ENCODE measurements around the gene MYLIP.

Gene MYLIP

GRCh38 chr6:16184129-16184528 lies 55.2 kb downstream of the MYLIP start:
- Mint-ChIP-seq H3K4me1 (peaks cover 12% of the 10 kb centered on the region), H3K9me3 (no peaks in the 10 kb centered on the region), H3K36me3 (no peaks in the 10 kb centered on the region), H3K4me3 (no peak overlapping the region), H3K27ac (no peak overlapping the region)
- DNase-seq (ENCODE audit: low spot score in 2 of 2) (no peak), ATAC-seq (peak; percentile 59)

- no peak for ATAC-seq
- H3K4me3 Mint-ChIP-seq = no peak overlapping the region
- no peaks in the 10 kb centered on the region for H3K36me3 Mint-ChIP-seq
- H3K4me1 Mint-ChIP-seq = peaks cover 10% of the 10 kb centered on the region
- no peaks in the 10 kb centered on the region for H3K9me3 Mint-ChIP-seq
- H3K27ac Mint-ChIP-seq = no peak overlapping the region
- DNase-seq (ENCODE audit: low spot score in 2 of 2) = no peak
These were observed 55.7 kb downstream of the MYLIP start for GRCh38 chr6:16184551-16184950.

GRCh38 chr6:16187176-16187575 lies 58.3 kb downstream of the MYLIP start:
- H3K4me3 Mint-ChIP-seq = no peak overlapping the region
- no peak overlapping the region for H3K27ac Mint-ChIP-seq
- no peaks in the 10 kb centered on the region for H3K4me1 Mint-ChIP-seq
- no peaks in the 10 kb centered on the region for H3K36me3 Mint-ChIP-seq
- ATAC-seq = no peak
- DNase-seq (ENCODE audit: low spot score in 2 of 2) = no peak
- H3K9me3 Mint-ChIP-seq = no peaks in the 10 kb centered on the region

- no peak for ATAC-seq
- no peak overlapping the region for H3K4me3 Mint-ChIP-seq
These were observed 61.3 kb downstream of the MYLIP start for GRCh38 chr6:16190214-16190613.

GRCh38 chr6:16196260-16196983 lies 67.5 kb downstream of the MYLIP start:
- no peaks in the 10 kb centered on the region for H3K9me3 Mint-ChIP-seq
- H3K4me1 Mint-ChIP-seq = no peaks in the 10 kb centered on the region
- ATAC-seq (no peak), DNase-seq (ENCODE audit: low spot score in 2 of 2) (no peak)
- no peak overlapping the region for H3K4me3 Mint-ChIP-seq
- H3K27ac Mint-ChIP-seq = no peak overlapping the region
- no peaks in the 10 kb centered on the region for H3K36me3 Mint-ChIP-seq

More at GRCh38 chr6:16190214-16190613, 61.3 kb downstream of the MYLIP start:
- no peaks in the 10 kb centered on the region for H3K36me3 Mint-ChIP-seq
- no peak overlapping the region for H3K27ac Mint-ChIP-seq
- H3K4me1 Mint-ChIP-seq = no peaks in the 10 kb centered on the region
- H3K9me3 Mint-ChIP-seq = no peaks in the 10 kb centered on the region
- DNase-seq (ENCODE audit: low spot score in 2 of 2) = no peak

GRCh38 chr6:16196984-16197546 lies 68.2 kb downstream of the MYLIP start:
- Mint-ChIP-seq H3K4me1 (no peaks in the 10 kb centered on the region), H3K27ac (no peak overlapping the region), H3K36me3 (no peaks in the 10 kb centered on the region), H3K4me3 (no peak overlapping the region), H3K9me3 (no peaks in the 10 kb centered on the region)
- no peak for DNase-seq (ENCODE audit: low spot score in 2 of 2)
- ATAC-seq = no peak

Data from stimulated activated effector memory CD8-positive, alpha-beta T cell treated with anti-CD3 and anti-CD28 coated beads, Interleukin-12 subunit alpha, Interleukin-12 subunit beta, amount 100 ng/mL, for 72 hours (primary cell).